ENCODE results near the gene PXK. TPM values are rescaled to one million over a fixed set of nuclear protein-coding genes. Genes with fewer than 3 reads are reported as not detected.
"Not testable (repeated sequence)": the region's sequence is repeated elsewhere in the genome, so short reads cannot be mapped to it uniquely, and the experiment has no call there.

The PXK gene
- total RNA-seq, 1 donor from 2014 or later, result 12.4 TPM

DNA sequence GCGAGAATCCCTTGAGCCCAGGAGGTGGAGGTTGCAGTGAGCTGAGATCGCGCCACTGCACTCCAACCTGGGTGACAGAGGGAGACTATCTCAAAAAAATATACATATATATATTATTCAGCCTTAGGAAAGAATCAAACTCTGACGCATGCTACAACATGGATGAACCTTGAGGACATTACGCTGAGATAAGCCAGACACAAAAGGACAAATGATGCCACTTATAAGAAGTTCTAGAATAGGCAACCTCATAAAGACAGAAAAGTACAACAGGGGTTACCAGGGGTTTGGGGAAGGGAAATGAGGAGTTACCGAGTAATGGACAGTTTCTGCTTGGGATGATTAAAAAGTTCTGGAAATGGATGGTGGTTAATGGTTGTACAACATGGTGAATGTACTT lies 100.2 kb downstream of the PXK start:
- H3K4me1 Mint-ChIP-seq (ENCODE audit: unreplicated experiment), result peaks cover 35% of the 10 kb centered on the region
- no peaks in the 10 kb centered on the region for H3K27me3 Mint-ChIP-seq
- no peaks in the 10 kb centered on the region for H3K9me3 Mint-ChIP-seq
- peak overlapping the region; percentile 81 for H3K27ac Mint-ChIP-seq
- H3K36me3 Mint-ChIP-seq, result peaks cover 17% of the 10 kb centered on the region
- TF ChIP-seq, protein P1, sequence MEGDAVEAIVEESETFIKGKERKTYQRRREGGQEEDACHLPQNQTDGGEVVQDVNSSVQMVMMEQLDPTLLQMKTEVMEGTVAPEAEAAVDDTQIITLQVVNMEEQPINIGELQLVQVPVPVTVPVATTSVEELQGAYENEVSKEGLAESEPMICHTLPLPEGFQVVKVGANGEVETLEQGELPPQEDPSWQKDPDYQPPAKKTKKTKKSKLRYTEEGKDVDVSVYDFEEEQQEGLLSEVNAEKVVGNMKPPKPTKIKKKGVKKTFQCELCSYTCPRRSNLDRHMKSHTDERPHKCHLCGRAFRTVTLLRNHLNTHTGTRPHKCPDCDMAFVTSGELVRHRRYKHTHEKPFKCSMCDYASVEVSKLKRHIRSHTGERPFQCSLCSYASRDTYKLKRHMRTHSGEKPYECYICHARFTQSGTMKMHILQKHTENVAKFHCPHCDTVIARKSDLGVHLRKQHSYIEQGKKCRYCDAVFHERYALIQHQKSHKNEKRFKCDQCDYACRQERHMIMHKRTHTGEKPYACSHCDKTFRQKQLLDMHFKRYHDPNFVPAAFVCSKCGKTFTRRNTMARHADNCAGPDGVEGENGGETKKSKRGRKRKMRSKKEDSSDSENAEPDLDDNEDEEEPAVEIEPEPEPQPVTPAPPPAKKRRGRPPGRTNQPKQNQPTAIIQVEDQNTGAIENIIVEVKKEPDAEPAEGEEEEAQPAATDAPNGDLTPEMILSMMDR (conservative IDR thresholded peaks at IDR 0.05), result no peak
- peak overlapping the region; percentile 93 for H3K4me3 Mint-ChIP-seq
- no peak for DNase-seq (ENCODE audit: extremely low spot score, unreplicated experiment)

DNA sequence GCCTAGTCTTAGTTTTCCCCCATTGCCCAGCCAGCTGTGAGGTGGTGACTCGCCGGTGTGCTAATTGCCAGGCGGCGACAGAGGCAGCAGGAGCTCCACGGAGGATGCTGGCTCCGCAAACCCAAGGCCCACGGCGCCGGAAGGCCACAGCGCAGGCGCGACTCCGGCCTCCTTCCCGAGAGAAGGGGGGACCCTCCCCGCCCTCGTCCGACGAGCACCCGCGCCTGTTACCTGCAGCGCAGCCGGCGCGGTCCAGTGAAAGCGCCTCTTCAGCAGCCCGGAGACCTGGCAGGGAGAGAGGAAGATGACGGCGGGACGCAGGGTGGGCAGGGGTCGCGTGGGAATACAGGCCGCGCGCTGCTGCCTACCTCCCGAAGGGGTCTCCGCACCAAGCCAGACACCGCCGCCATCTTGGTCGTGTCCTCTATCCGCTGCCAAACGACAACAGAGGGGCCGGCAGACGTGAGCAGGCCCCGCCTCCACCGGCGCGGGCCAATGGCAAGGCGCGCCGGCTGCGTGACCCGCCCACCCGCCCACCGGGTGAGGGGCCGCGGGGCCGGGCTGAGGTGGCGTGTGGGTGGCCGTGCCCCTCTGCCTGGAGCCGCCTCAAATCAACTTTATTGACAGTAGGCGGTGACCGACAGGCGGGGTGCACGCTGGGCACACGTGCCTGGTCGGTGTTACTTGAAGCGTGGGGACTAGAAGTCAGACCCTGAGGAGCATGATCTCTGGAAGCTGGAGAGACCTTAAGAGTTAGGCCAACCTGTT lies 100.9 kb downstream of the PXK start, which contains the start of gene PDHB:
Gene PDHB (minus strand): TSS at position 433 of the 768 bp plus-strand sequence. CDS start 23 bp downstream, at position 410.
- Mint-ChIP-seq H3K4me3 (peak within 1 kb of the TSS; percentile 93), H3K27me3 (no peaks in the 10 kb centered on the region), H3K4me1 (ENCODE audit: unreplicated experiment) (peaks cover 35% of the 10 kb centered on the region), H3K36me3 (peaks cover 11% of the 10 kb centered on the region), H3K9me3 (no peaks in the 10 kb centered on the region), H3K27ac (peak within 1 kb of the TSS; percentile 81)
- TF ChIP-seq, protein P1 (conservative IDR thresholded peaks at IDR 0.05), result peak; percentile 15
- DNase-seq (ENCODE audit: extremely low spot score, unreplicated experiment), result peak; percentile 92

DNA sequence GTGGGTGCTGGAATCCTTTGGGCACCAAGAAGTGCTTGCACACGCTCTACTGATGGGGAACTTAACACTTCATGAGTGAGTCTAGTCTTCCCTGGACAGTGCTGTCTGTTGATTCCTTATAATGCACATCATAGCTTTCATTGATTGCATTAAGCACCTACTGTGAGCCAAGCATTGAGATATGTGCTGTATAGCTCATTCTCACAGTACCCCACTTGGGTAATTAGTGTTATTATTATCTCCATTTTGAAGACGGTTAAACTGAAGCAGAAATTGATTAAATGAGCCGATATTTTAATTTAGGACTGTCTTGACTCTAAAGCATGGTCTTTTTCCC lies 101.4 kb downstream of the PXK start:
- no peak for DNase-seq (ENCODE audit: extremely low spot score, unreplicated experiment)
- Mint-ChIP-seq H3K4me1 (ENCODE audit: unreplicated experiment) (peaks cover 35% of the 10 kb centered on the region), H3K36me3 (peaks cover 6% of the 10 kb centered on the region), H3K9me3 (no peaks in the 10 kb centered on the region), H3K4me3 (peak overlapping the region; percentile 93), H3K27me3 (no peaks in the 10 kb centered on the region), H3K27ac (peak overlapping the region; percentile 81)
- TF ChIP-seq, protein P1 (conservative IDR thresholded peaks at IDR 0.05), result no peak

DNA sequence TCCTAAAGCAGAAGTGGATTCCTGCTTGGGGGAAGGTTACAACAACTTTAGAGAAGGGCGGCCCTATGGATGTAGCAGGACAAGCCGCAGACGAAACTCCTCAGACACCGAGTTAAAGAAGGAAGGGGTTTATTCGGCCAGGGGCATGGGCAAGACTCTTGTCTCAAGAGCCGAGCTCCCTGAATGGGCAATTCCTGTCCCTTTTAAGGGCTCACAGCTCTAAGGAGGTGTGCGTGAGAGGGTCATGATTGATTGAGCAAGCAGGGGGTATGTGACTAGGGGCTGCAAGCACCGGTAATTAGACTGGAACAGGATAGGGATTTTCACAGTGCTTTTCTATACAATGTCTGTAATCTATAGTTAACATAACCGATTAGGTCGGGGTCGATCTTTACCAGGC lies 101.8 kb downstream of the PXK start:
- Mint-ChIP-seq H3K27me3 (no peaks in the 10 kb centered on the region), H3K9me3 (no peaks in the 10 kb centered on the region), H3K4me3 (peak overlapping the region; percentile 93), H3K27ac (peak overlapping the region; percentile 81), H3K4me1 (ENCODE audit: unreplicated experiment) (peaks cover 35% of the 10 kb centered on the region), H3K36me3 (peaks cover 6% of the 10 kb centered on the region)
- DNase-seq (ENCODE audit: extremely low spot score, unreplicated experiment), result no peak
- TF ChIP-seq, protein P1 (conservative IDR thresholded peaks at IDR 0.05), result no peak

DNA sequence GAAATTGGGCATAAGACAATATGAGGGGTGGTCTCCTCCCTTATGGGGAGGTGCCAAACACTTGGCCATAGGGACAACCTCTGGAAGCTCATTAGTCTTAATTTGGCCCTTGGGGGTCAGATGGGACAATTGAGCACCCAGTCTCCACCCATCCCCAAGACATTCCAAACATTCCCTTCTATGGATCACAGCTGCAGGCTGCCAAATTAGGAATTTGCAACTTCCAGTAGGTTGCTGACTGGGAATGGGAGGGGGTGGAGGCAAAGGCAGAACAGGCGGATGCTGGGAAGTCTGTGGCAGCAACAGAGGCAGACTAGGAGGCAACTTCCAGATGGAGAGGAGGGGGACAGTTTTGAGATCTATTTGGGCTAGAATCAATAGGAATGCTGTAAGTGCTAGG lies 102.3 kb downstream of the PXK start:
- no peaks in the 10 kb centered on the region for H3K27me3 Mint-ChIP-seq
- peaks cover 35% of the 10 kb centered on the region for H3K4me1 Mint-ChIP-seq (ENCODE audit: unreplicated experiment)
- no peaks in the 10 kb centered on the region for H3K9me3 Mint-ChIP-seq

DNA sequence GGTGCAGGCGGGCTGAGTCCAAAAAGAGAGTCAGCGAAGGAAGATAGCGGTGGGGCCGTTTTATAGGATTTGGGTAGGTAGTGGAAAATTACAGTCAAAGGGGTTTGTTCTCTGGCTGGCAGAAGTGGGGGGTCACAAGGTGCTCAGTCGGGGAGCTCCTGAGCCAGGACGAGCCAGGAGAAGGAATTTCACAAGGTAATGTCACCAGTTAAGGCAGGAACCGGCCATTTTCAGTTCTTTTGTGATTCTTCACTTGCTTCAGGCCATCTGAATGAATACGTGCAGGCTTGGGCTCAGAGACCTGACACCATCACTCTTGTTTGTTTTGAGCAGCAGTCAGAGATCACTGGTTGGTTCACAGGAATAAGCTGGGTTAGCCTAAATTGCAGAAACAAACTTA lies 104.6 kb downstream of the PXK start:
- H3K9me3 Mint-ChIP-seq; H3K4me3 Mint-ChIP-seq; H3K27me3 Mint-ChIP-seq; H3K27ac Mint-ChIP-seq; H3K36me3 Mint-ChIP-seq; DNase-seq (ENCODE audit: extremely low spot score, unreplicated experiment): not testable (repeated sequence)
- peaks cover 28% of the 10 kb centered on the region for H3K4me1 Mint-ChIP-seq (ENCODE audit: unreplicated experiment)

More for the DNA sequence above, 102.3 kb downstream of the PXK start:
- no peak for DNase-seq (ENCODE audit: extremely low spot score, unreplicated experiment)
- Mint-ChIP-seq H3K36me3 (peaks cover 6% of the 10 kb centered on the region), H3K4me3 (peak overlapping the region; percentile 93), H3K27ac (peak overlapping the region; percentile 81)
- TF ChIP-seq, protein P1 (conservative IDR thresholded peaks at IDR 0.05), result no peak

DNA sequence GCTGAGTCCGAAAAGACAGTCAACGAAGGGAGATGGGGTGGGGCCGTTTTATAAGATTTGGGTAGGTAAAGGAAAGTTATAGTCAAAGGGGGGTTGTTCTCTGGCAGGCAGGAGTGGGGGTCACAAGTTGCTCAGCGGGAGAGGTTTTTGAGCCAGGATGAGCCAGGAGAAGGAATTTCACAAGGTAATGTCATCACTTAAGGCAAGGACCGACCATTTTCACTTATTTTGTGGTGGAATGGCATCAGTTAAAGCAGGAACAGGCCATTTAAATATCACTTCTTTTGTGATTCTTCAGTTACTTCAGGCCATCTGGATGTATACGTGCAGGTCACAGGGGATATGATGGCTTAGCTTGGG lies 108.3 kb downstream of the PXK start:
- not testable (repeated sequence) for H3K27ac Mint-ChIP-seq; H3K9me3 Mint-ChIP-seq; H3K4me1 Mint-ChIP-seq (ENCODE audit: unreplicated experiment); DNase-seq (ENCODE audit: extremely low spot score, unreplicated experiment); H3K36me3 Mint-ChIP-seq; H3K4me3 Mint-ChIP-seq; H3K27me3 Mint-ChIP-seq

Measured in type B pancreatic cell (in vitro differentiated cells).